ENCODE measurements around the gene SLC38A8.

SLC38A8 gene

DNA sequence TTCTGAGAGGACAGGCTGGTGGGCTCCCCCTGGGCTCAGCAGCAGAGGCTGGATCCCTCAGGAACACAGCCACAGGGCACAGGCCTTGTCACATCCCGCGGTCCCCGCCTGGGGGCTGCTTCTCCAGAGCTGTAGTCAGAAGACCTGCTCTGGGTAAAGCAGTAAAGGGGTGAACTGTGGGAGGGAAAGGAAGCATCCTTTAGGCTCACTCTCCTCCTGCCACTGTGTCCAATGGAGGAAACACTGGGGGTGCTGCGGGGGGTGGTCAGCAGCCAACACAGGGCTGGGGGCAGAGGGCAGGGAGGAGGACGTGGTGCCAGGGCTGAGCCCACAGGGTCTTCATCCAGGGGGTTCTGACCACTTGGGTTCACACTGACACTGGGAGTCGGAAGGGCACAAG lies 5.0 kb upstream of the SLC38A8 start:
- DNase-seq, result no peak

DNA sequence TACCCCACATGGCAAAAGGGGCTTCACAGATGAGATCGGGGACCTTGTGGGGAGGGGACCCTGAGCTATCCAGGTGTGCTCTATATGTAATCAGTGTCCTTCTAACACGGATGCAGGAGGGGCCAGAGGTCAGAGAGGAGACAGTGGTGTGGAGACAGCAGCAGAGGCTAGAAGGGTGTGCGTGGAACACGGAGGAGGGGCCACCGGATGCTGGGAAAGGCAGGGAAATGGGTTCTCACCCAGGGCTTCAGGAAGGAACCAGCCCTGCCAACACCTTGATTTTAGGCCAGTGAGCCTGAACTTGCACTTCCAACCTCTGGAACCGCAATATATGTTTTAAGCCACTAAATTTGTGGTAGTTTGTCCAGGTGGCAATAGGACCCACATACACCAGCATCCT lies 4.6 kb upstream of the SLC38A8 start:
- no peak for DNase-seq

DNA sequence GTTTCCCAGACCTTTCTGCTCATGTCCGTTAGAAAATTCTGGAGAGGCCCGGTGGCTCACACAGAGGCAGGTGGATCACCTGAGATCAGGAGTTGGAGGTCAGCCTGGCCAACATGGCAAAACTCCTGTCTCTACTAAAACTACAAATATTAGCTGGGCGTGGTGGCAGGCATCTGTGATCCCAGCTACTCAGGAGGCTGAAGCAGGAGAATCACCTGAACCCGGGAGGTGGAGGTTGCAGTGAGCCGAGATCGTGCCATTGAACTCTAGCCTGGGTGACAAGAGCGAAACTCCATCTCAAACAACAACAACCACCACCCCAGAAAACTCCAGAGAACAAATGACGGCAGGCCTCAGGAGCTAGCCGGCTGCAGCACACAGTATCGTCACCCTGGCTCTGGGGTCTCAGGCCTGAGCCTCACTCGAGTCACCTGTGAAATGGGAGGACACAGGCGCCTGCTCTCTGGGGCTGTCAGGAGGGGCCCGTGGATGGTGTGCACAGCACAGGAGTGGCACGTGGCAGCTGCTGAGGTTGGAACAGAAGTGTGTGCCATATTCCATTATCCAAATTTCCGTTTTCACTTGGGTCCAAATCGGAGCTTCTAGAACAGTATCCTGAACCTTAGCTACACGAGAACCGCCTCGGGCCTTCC lies 3.3 kb upstream of the SLC38A8 start:
- no peak for DNase-seq

DNA sequence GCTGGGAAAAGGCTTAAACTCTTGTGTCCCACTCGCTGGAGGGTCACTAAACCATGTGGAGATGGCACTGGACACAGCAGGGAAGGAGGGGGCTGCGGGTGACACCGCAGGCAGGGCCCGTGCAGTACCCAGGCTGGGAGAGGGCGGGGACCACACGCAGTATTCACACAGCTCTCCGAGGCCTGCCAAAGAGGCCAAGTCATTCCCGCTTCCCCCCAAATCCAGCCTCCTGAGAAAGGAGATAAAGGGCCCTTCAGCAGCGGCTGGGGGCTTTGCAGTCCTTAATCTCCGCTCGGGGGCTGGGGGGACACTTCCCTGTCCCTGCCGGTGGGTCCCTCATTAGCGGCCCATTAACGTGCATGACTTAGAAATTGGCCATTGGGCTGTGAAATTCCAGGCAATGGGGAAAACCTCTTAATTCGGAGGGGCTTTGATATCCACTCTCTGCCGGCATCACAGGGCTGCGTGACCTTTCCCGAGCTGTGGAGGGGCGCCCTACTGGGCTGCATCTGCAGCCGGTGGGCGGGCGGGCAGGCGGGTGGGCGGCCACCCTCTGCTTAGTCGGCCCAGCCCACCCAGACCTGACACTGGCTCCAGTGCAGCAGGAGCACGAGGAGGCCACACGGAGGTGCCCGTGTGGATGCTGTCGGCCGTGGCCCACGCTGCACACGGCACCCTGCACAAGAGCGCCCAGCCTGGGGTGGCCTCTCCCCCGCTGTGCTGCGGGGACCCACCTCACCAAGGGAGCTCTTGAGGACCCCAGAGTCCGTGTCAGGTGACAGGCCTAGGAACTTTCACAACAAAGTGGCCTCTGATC lies 2.6 kb upstream of the SLC38A8 start:
- no peak for DNase-seq

DNA sequence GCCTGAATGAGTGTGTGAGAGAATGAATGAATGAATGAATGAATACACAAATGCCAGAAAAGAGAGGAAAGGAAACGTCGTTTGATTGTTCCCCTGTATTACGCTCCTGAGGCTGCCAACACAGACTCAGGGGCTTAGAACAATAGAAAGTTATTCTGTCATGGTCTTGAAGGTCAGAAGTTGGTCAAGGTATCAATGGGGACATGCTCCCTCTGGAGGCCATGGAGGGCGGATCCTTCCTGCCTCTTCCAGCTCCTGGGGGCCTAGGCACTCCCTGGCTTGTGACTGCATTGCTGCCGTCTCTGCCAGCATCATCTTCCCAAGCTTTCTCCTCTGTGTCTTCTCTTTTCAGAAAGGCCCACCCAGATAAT lies 1.5 kb upstream of the SLC38A8 start:
- DNase-seq, result no peak

DNA sequence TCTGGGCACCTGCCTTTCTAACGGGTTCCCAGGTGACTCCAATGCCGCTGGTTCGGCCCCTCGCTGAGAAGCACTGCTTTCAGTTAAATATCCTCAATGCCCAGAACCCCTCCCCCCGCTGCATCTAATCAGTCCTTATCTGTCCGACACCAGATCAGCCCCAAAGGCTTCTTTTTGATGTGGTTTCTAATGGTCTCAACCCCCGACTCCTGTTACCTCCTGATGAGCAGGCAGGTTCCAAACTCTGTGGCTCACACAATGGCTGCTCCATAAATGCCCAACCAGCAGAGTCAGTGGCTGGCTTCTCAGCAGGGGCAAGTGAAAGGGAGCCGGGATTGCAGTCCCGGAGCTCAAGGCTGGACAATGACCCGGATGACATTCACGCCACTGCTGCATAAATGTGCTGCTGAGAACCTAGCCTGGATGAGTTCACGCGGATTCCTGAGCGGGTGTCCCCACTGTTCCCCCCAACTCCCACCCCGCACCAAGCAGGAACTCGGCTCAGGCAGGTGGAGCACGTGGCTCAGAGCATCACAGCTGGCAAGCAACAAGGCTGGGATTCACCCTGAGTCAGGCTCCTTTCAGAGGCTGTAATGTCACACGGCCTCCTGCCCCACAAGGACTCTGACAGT lies 1.0 kb upstream of the SLC38A8 start:
- DNase-seq, result no peak

DNA sequence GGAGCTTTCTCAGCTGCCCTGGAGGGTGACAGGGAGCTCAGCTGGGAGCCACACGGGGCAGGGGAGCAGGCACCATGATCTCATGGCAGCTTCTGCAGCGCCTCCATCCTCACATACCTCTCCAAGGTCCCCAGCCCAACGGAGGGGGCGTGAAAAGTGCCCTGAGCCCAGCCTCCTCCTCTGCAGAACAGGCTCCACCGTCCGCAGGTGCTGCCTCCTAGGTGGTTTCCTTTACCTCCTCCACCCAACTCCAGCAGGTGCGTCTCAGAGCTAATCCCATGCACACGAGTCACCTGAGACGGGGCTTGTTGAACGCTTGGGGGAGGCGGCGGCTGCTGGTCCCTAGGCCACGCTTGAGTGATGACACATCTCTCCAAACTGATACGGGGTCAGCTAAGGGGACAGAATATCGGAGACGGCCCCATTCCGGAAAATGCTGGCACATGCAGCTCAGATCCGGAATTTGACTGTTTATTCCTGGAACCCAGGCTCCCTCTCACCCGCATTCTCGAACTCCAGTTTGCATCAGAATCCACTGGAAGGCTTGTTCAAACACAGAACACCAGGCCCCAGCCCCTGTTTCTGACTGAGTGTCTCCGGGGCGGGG lies 387 bp upstream of the SLC38A8 start:
- no peak for DNase-seq

DNA sequence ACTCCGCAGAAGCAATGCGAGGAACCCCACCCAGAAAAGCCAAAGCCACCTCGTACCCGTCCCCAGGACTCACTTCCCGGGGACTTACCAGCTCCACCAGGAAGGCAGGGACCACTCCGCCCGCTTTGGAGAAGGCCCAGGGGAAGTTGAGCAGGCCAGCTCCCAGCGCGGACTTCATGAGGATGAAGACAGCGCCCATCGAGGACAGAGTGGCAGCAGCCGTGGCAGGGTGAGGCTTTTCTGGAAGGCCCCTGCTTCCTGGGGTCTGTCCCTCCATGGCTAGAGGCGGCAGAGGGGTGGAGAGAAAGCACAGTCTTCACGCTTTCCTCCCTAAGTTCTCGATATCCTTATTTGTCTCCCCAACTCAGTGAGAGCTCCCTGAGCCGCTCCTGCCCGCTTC lies 714 bp downstream of the SLC38A8 start:
- DNase-seq, result no peak

DNA sequence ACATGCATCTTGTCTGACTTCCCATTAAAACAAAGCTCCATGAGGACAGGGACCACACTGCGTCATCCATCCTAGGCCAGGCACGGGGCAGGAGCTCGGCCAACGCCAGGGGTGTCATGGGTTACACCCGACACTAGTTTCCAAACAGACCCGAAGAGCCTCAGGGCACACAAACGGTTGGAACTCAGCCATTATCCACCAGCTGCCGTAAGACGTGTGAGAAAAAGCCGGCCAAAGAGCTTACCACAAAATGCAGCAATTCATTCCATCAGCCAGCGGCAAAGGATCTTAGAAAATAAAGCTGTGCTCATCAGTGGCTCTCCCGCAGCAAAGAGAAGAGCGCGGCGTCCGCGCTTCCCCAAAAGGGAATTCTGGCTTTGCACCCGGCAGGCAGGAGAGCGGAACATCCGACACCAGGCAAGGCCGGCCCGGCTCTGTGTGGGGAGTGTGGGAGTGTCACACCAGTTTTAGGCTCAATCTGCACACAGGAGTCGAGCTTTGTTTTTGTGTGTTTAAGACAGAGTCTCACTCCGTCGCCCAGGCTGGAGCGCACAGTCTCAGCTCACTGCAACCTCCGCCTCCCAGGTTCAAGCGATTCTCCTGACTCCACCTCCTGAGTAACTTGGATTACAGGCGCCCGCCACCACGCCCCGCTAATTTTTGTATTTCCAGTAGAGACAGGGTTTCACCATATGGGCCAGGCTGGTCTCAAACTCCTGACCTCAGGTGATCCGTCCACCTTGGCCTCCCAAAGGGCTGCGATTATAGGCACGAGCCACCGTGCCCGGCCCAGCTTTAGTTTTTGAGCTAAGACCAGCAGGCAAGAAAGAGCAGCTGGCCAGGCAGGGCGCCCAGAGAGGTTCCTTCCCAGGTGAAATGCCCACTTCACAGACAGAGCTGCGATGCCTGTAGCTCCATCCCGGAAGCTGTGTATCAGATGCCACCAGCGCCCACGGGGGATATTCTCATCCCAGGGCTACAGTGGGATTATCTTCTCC lies 1.5 kb downstream of the SLC38A8 start:
- DNase-seq, result no peak

DNA sequence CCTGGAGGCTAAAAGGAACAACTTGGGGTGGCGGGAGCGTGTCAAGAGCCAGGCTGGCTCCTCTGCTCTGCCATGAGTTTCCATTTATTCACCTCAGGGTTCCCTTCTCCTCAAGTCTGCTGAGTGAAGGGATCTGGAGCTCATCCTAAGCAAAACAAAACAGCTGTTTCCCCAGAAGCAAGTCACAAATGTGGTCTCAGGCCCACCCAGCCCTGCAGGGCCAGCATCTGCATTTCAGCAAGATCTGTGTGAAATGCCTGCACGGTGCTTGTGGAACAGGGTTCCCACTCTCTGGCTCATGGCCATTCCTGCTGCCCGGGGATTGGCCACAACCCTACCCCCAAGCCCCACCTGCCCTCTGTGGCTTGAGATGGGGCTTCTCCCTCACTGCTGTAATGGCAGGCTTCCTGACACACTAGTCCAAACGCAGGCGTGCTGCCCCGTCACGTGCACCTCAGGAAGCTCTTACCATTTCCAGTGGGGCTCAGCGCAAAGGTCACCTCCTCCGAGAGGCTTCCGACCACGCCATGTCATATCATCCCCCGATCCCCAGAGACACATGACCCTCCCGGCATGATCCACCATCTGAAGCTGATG lies 2.3 kb downstream of the SLC38A8 start:
- DNase-seq, result no peak

DNA sequence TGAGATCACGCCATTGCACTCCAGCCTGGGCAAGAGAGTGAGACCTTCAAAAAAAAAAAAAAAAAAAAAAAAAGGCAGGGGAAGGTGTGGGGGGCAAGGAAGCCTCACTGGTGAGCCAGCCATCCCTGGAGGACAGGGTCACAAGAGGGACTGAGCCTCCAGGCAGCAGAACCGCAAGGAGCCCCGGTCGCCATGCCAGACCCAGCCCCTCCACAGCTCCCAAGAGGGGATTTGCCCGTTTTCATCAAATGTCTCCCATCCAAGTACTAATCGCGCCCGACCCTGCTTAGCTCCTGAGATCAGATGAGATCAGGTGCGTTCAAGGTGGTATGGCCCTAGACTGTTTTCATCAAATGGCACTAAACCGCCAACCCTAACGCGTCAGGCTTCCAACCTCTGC lies 2.9 kb downstream of the SLC38A8 start:
- DNase-seq, result no peak

DNA sequence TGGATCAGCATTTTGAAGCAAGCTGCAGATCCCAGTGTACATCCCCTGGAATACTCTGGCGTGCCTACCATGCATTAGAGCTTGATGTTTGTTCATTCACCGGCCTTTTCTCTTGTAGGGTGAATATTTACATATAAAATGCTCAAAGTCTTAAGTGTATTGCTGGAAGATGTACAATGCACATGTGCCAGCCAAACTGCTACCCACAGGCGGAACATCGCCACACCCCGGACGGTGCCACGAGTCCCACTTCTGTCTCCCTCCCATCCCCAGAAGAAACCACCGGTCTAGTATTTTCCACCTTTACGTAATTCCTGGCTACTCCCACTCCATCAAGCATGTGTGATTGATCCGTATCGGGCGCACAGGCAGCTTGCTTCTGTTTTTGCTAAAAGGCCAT lies 4.1 kb downstream of the SLC38A8 start:
- no peak for DNase-seq

DNA sequence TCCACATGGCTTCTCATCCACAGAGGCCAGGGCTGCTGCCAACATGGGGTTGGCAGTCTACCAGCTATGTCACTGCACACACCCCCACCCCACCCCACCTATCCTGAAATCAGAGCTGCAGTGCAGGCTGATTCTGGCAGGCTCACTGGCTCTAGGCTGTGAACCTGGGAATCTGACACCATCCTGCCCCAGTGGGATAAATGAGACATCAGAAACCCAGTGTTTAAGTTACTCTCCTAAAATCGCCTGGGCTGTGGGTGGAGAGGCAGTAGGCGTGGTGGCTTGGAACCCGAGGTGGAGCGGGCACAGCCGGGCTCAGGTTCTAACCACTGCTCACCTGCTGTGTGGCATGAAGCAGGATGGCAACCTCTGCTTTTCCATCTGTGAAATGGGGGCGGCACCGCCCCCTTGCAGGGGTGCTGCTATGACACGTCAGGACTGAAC lies 5.6 kb downstream of the SLC38A8 start:
- DNase-seq, result no peak

DNA sequence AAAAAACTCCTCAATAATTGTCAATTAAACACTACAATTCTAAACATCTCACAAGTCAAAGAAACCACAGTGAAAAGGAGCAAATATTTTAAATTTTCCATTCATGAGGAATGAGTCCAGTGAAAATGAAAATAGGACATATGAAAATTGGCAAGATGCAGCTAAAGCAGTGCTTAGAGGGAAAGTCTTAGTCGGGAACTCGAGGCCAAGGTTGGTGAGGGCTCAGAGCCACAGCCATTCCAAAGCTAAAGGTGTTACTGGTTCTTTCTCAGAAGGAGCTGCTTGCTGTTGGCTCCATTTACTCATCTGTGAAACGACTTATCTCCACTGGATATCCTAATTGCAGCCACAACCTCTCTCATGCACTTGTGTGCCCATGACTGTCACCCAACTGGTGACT lies 6.5 kb downstream of the SLC38A8 start:
- no peak for DNase-seq

DNA sequence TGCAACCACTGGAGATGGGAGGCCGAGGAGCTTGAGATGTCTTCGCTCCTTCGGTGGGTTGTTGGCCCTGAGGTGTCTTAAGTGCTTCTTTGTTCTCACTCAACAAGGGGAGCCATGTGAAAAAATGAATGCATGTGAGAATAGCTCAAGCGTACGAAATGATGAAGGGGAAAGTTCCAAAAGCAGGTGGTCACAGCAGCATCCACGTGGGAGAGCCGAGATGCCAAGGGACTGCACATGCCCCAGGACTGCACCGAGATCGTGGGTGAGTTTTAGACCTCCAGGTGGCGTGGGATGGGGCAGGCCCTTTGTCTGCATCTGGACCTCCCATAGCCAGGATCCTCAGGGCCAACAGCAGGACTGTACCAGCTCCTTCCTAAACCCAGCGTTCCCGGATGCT lies 8.1 kb downstream of the SLC38A8 start:
- no peak for DNase-seq

DNA sequence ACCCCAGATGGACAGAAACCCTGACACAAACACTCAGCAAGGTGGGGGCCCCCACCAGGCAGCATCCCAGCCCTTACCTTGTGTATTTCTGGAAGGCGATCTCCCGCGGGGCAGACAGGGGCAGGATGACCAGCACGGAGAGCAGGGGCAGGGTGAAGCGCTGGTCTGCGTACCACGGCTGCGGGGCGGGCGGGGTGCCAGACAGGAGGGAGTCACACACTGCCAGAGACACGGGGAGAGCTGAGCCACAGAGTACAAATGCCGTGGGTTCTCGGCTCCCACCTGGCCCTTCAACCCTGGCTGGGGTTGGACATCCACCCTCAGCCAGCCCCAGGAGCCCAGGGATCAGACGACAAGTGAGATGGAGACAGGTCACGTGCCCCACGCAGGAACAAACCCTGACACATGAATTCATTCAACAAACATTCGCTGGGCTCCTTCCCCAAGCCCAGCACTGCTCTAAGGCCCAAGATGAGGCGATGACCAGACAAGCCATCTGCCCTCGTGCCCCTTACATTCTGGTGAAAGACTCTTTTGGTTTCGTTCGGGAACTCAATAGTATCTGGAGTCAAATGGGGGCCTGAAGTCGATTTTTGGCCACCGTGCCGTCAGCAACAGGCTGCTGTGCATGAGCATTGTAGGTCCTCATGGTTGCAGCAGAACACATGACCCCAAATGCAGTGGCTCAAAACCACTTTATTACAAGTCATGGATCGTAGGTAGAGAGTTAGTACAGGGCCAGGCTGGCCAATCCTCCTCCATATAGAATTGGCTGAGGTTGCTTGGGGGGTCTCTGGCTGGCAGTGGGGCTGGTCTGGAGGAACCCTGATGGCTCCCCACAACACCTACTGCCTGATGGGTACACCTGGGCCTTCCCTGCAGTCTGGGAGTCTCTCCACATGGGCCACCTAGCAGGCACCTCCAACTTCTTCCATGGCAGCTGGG lies 9.1 kb downstream of the SLC38A8 start:
- no peak for DNase-seq

DNA sequence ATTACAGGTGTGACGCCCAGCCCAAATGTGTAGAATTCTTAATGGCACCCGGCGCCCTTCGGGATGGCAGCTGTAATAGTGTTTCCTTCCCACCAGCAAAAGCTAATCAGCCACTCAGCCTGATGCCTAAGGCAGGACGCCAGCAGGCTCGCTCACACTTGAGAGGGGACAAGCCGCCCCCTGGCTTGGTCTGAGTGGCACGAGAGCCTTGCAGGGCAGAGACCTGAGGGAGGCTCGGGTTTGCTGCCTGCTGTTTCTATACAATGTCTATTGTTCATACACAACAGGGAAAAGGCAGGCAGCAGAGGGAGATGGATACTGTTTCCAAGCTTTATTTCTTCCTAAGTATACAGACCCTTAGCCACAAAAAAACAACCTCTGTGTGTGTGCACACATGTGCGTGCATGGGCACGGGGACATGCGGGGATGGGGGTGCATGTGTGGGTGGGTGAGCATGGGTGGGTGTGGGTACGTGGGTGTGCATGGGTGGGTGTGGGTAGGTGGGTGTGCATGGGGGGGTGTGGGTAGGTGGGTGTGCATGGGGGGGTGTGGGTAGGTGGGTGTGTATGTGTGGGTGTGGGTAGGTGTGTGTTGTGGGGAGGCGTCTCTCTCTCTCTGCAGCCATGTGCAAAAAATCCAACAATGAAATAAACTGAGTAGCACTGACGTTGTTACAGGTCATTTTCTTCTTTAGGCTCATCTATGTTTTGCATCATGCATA lies 10.0 kb downstream of the SLC38A8 start:
- DNase-seq, result no peak

DNA sequence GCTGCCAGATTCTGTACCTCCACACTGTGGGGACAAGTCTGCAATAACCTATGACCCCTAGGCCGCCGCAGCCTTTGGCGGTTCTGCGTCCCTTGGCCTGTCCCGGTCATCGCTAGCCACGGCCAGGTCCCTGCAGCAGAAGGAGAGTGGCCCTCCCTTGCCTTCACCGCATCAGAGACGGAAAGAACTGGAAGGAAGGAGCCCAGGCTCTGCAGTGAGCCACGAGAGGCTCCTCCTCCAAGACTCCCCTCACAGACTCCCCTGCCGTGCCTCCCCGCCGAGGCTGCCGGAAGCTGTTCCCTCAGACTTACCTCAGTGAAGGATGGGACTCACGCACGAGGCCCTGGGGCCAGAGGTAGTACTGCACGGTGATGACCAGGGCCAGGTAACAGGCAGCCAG lies 11.0 kb downstream of the SLC38A8 start:
- DNase-seq, result no peak

DNA sequence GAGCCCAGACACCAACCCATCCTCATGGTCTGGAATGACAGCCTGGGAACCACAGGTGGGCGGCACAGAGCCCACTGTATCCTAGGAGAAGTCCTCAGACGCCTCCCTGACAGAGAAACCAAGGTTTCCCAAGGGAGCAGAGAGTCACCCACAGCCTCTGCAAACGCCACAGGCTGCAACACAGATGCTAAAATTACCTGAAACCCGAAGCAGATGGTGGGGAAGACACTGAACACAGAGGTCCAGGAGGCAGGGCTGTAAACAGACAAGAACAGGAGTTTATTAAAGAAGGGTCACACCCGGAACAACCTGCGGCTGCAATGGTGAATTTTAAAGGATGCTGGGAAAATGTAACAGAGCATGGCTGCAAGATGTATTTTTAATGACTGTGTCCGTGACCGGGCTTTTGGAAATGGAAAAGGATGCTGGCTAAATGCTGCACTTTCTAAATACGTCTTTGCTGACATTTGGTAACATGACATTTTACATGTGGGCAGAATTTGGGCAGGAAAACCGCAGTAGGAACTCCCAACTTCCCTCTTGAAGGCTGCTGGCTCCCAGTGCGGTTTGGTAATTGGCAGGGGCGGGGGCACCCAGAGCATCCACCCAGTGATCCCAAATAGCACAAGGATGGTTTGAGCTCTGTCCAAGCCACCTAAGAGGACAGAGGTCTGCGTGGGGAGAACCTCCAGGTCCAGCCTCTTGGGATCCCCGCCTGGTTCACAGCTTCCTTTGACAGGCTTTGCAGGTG lies 13.1 kb downstream of the SLC38A8 start:
- no peak for DNase-seq
